T-cell (primary cell): ENCODE measurements around the gene PRKN. TPM values are rescaled to one million over a fixed set of nuclear protein-coding genes. Genes with fewer than 3 reads are reported as not detected.

ENCODE experiments used
- ATAC-seq, 4 experiments: fragments of 200-7000 bp in 3 of 4; fragments of 150-1000 bp in 1 of 4; cut with Tn5 transposase; replicated peaks in 1 of 4; 1 replicate in 3 of 4; 2 replicates in 1 of 4; pipeline ENCODE4 v1.10.0; 2021; ENCODE audit warnings: moderate library complexity in 3 of 4, mild to moderate bottlenecking in 2 of 4, moderate number of reproducible peaks in 1 of 4
- CTCF ChIA-PET, 2 donors: fragments of 300-600 bp; sonication (Branson Sonifier 250); formaldehyde crosslinking; loops; one replicate each; lab custom pipeline; 2022; ENCODE audit warnings: antibody characterized with exemption in 2 of 2; lab: Charles Lee
- POLR2A ChIA-PET, 2 donors: fragments of 300-600 bp; sonication (Branson Sonifier 250); formaldehyde crosslinking; loops; one replicate each; lab custom pipeline; 2022; ENCODE audit warnings: antibody characterized with exemption in 2 of 2; lab: Charles Lee
- DNase-seq, 35 experiments: peaks; one replicate each; pipeline versions ENCODE4 v3.0.0 to v3.0.0-alpha.2; 2013 to 2023
- H3K27ac ChIP-seq: one replicate; pipeline ENCODE4 v1.5.1; 2013; ENCODE audit warnings: low read length
- H3K27me3 ChIP-seq, 2 experiments: replicated peaks in 1 of 2; 1 replicate in 1 of 2; 2 replicates in 1 of 2; pipeline versions ENCODE4 v1.6.1 to v1.7.0; 2013; ENCODE audit warnings: low read length in 1 of 2, mixed read lengths in 1 of 2; ENCODE audit not compliant: control insufficient read depth in 2 of 2, insufficient read depth in 2 of 2; ENCODE audit errors: extremely low read depth in 1 of 2
- H3K36me3 ChIP-seq, 2 donors: 1 replicate in 1 of 2; 2 replicates in 1 of 2; pipeline versions ENCODE4 v1.6.1 to v1.7.0; 2013; ENCODE audit warnings: low read length in 1 of 2; ENCODE audit not compliant: control insufficient read depth in 2 of 2, insufficient read depth in 1 of 2; ENCODE audit errors: extremely low read depth in 1 of 2
- H3K4me1 ChIP-seq, 2 experiments: 1 replicate in 1 of 2; 2 replicates in 1 of 2; pipeline versions ENCODE4 v1.6.1 to v1.7.0; 2013; ENCODE audit warnings: low read length in 2 of 2, mixed read lengths in 1 of 2; ENCODE audit not compliant: insufficient read depth in 2 of 2, control insufficient read depth in 1 of 2; ENCODE audit errors: extremely low read depth in 1 of 2
- H3K4me3 ChIP-seq, 2 donors: 1 replicate in 1 of 2; 2 replicates in 1 of 2; pipeline versions ENCODE4 v1.5.1 to v1.7.0; 2013; ENCODE audit warnings: mild to moderate bottlenecking in 2 of 2, low read length in 1 of 2, moderate library complexity in 1 of 2; ENCODE audit not compliant: control insufficient read depth in 1 of 2; ENCODE audit errors: extremely low read depth in 1 of 2
- H3K9me3 ChIP-seq: 2 replicates; pipeline ENCODE4 v1.7.0; 2013
- H3K27ac Mint-ChIP-seq, 2 donors: one replicate each; pipeline ENCODE4 v1.8.0; 2020 to 2021; ENCODE audit warnings: mild to moderate bottlenecking in 2 of 2, mixed read lengths in 2 of 2
- H3K27me3 Mint-ChIP-seq, 2 donors: one replicate each; pipeline ENCODE4 v1.8.0; 2021 to 2022; ENCODE audit warnings: mixed read lengths in 2 of 2
- H3K36me3 Mint-ChIP-seq: one replicate; pipeline ENCODE4 v1.8.0; 2021; ENCODE audit warnings: mixed read lengths
- H3K4me1 Mint-ChIP-seq, 3 donors: one replicate each; pipeline ENCODE4 v1.8.0; 2020 to 2022; ENCODE audit warnings: mixed read lengths in 3 of 3, mild to moderate bottlenecking in 1 of 3
- H3K4me3 Mint-ChIP-seq, 3 donors: one replicate each; pipeline ENCODE4 v1.8.0; 2020 to 2022; ENCODE audit warnings: mild to moderate bottlenecking in 3 of 3, mixed read lengths in 3 of 3, moderate library complexity in 3 of 3
- H3K9me3 Mint-ChIP-seq, 3 donors: one replicate each; pipeline ENCODE4 v1.8.0; 2020 to 2022; ENCODE audit warnings: mixed read lengths in 3 of 3
- WGBS: methylation state at CpG from one replicate; pipeline ENCODE4 v1.1.5; 2013; ENCODE audit warnings: missing lambda C conversion rate; ENCODE audit not compliant: insufficient coverage; 5-methylcytosine and 5-hydroxymethylcytosine counted together
- total RNA-seq, 35 experiments: library from RNA in 6 of 35; stranded (reverse) in 6 of 35; fragments of 120-200 nt in 1 of 35; gene quantifications; one replicate each; pipeline versions ENCODE4 v1.2.1 to v1.2.4 and lab custom pipeline; 2013 to 2026

PRKN gene
- total RNA-seq, 5 donors from 2014 or later (not counting 1 experiment from before 2014, with no cell fraction given): 3.4 to 7.7 (median 6.1) TPM

DNA sequence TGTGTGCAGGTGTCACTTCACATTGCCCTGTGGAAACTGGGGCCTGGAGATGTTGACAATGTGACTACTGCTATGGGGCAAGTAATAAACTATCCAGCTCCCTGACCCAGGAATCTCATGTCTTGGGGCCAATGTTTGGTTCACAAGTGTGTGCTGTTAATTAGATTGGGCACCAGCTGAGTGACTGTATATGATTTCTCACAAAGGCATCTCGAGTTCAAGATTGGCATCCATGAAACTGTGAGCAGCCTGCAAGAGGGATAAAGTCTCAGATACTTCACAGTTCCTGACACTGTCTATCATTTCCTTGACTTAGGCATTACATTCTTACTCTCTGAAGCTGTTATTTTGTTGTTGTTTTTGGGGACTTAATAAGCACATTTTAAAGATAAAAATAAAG, 264.0 kb downstream of the PRKN start:
- H3K4me1 ChIP-seq: no peaks in the 10 kb centered on the region
- H3K4me3 ChIP-seq: no peak overlapping the region
- H3K4me3 Mint-ChIP-seq: no peak overlapping the region
- ATAC-seq (no peak), DNase-seq (no peak)
- H3K27me3 ChIP-seq: no peaks in the 10 kb centered on the region
- no peaks in the 10 kb centered on the region for H3K36me3 ChIP-seq
- H3K9me3 ChIP-seq: peaks cover 3% of the 10 kb centered on the region
- peaks cover 3 to 12% (median 3%) of the 10 kb centered on the region in 3 donors for H3K9me3 Mint-ChIP-seq
- H3K27ac ChIP-seq: no peak overlapping the region
- no peaks in the 10 kb centered on the region for H3K27me3 Mint-ChIP-seq
- no peaks in the 10 kb centered on the region for H3K36me3 Mint-ChIP-seq
- ChIA-PET POLR2A (no interaction called here), CTCF (no interaction called here)
- H3K27ac Mint-ChIP-seq: no peak overlapping the region
- WGBS: no CpG with 5 or more reads among the region's 1 CpG
- no peaks in the 10 kb centered on the region for H3K4me1 Mint-ChIP-seq

DNA sequence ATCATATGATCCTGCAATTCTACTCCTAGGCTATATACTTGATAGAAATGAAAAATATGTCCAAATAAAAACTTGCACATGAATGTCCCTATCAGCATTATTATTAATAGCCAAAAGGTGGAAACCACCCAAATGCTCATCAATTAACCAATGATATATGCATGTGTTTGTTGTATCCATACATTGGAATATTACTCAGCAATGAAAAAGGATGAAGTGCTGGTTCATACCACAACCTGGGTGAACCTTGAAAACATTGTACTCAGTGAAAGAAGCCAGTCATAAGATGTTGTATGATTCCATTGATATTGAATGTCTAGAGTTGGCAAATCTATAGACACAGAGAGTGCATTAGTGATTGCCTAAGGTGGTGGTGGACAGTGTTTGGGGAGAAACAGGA, 267.6 kb downstream of the PRKN start:
- Mint-ChIP-seq H3K27me3 (no peaks in the 10 kb centered on the region), H3K36me3 (no peaks in the 10 kb centered on the region), H3K4me1 (no peaks in the 10 kb centered on the region), H3K27ac (no peak overlapping the region), H3K4me3 (no peak overlapping the region), H3K9me3 (peaks cover 3 to 15% (median 3%) of the 10 kb centered on the region in 3 donors)
- H3K27ac ChIP-seq: no peak overlapping the region
- H3K4me1 ChIP-seq: no peaks in the 10 kb centered on the region
- no peak for ATAC-seq
- peaks cover 3% of the 10 kb centered on the region for H3K9me3 ChIP-seq
- ChIA-PET POLR2A (no interaction called here), CTCF (no interaction called here)
- no peak for DNase-seq
- no peaks in the 10 kb centered on the region for H3K27me3 ChIP-seq
- no peak overlapping the region for H3K4me3 ChIP-seq
- H3K36me3 ChIP-seq: no peaks in the 10 kb centered on the region

DNA sequence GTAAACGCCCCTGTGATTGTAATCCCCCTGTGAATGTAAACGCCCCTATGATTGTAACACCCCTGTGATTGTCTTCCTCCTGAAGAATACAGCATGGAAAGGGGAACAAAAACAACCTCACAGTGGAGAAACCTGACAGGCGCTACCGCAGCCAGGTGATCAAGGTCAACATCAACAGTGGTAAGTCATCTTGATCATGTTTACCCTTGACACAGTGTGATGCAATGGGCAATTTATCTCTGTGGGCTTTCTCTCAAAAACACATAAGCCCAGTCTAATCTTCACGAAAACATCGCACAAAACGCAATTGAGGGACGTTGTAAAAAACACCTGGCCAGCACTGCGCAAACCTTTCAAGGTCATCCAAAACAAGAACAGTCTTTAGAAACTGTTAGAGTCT, 277.2 kb downstream of the PRKN start:
- CTCF ChIA-PET: no interaction called here
- POLR2A ChIA-PET: no interaction called here
- DNase-seq: no peak
- Histone ChIP-seq H3K27me3 (no peaks in the 10 kb centered on the region), H3K9me3 (no peaks in the 10 kb centered on the region), H3K4me1 (no peaks in the 10 kb centered on the region), H3K4me3 (no peak overlapping the region), H3K27ac (no peak overlapping the region), H3K36me3 (no peaks in the 10 kb centered on the region)
- 61% methylated on average over 2 of the region's 9 CpGs for WGBS
- ATAC-seq: no peak
- peaks cover 0 to 3% (median 0%) of the 10 kb centered on the region in 3 donors for H3K9me3 Mint-ChIP-seq
- no peaks in the 10 kb centered on the region for H3K36me3 Mint-ChIP-seq
- H3K4me1 Mint-ChIP-seq: no peaks in the 10 kb centered on the region
- no peak overlapping the region for H3K4me3 Mint-ChIP-seq
- no peaks in the 10 kb centered on the region for H3K27me3 Mint-ChIP-seq
- no peak overlapping the region for H3K27ac Mint-ChIP-seq

DNA sequence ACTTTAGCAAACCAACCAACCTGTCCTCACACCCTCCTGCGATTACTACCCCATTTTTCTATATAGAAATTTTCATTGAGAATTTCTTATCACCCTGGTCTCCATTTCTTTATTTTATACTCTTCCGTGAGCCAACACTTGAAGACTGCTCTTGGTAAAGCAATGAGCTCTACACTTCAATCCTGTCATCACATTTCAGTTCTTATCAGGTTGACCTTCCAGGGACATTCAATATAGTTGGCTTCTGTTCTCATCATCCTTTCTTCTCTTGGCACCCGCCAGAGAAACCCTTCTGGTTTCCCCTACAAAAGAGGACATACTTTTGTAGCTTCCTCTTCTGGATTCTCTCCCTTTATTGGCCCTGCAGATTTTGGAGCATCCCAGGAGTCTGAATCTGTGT, 279.3 kb downstream of the PRKN start:
- no peak for DNase-seq
- no peaks in the 10 kb centered on the region for H3K4me1 Mint-ChIP-seq
- peaks cover 0 to 3% (median 0%) of the 10 kb centered on the region in 3 donors for H3K9me3 Mint-ChIP-seq
- no peaks in the 10 kb centered on the region for H3K27me3 Mint-ChIP-seq
- no peak overlapping the region for H3K27ac Mint-ChIP-seq
- H3K36me3 Mint-ChIP-seq: peaks cover 2% of the 10 kb centered on the region
- Histone ChIP-seq H3K27ac (no peak overlapping the region), H3K9me3 (no peaks in the 10 kb centered on the region), H3K4me3 (no peak overlapping the region), H3K27me3 (no peaks in the 10 kb centered on the region), H3K4me1 (no peaks in the 10 kb centered on the region), H3K36me3 (no peaks in the 10 kb centered on the region)
- H3K4me3 Mint-ChIP-seq: no peak overlapping the region
- ChIA-PET CTCF (no interaction called here), POLR2A (no interaction called here)
- no peak for ATAC-seq
- WGBS: 87% methylated on average over 3 of the region's 3 CpGs

DNA sequence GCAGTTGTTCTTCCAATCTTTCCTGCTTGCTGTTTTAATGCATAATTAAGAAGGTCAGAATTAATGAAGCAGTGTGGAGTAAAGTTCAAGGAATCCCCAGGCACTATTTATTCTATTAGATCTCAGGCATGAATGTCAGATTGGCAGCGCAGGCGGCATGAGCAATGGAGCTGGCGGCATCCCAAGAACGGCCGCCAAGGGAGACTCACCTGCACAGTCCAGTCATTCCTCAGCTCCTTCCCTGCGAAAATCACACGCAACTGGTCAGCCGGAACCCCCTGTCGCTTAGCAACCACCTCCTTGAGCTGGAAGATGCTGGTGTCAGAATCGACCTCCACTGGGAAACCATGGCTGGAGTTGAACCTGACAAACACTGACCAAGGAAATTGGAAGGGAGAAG, 284.5 kb downstream of the PRKN start:
- no peak for ATAC-seq
- POLR2A ChIA-PET: no interaction called here

DNA sequence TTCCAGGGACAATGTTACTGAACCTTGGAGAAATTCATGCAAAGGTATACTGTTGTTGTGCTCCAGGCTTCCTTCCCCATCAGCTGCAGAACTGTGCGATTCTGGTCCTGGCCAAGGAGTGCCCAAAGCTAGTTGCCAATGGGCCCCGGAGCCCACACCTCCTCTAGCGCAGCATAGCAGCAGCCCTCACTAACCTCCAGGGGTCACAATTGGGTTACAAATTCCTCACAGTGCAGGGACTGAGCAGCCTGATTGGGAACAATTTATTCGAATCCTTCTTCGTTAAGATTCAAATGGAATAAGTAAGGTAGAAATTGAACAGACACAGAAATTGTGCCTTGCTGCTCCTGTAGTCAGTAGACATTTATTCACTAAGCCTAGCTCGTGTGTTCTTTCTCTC, 284.9 kb downstream of the PRKN start:
- no peaks in the 10 kb centered on the region for H3K4me1 ChIP-seq
- DNase-seq (no peak), ATAC-seq (no peak)
- ChIA-PET CTCF (no interaction called here), POLR2A (no interaction called here)
- H3K4me3 ChIP-seq: no peak overlapping the region
- H3K27me3 ChIP-seq: no peaks in the 10 kb centered on the region
- no peaks in the 10 kb centered on the region for H3K4me1 Mint-ChIP-seq
- H3K27ac ChIP-seq: no peak overlapping the region
- no peak overlapping the region for H3K27ac Mint-ChIP-seq
- H3K36me3 ChIP-seq: no peaks in the 10 kb centered on the region
- H3K9me3 ChIP-seq: no peaks in the 10 kb centered on the region
- H3K36me3 Mint-ChIP-seq: peaks cover 35% of the 10 kb centered on the region
- H3K27me3 Mint-ChIP-seq: no peaks in the 10 kb centered on the region
- H3K4me3 Mint-ChIP-seq: no peak overlapping the region
- H3K9me3 Mint-ChIP-seq: peaks cover 8 to 29% (median 25%) of the 10 kb centered on the region in 3 donors
- 100% methylated on average over 3 of the region's 6 CpGs for WGBS

More for the DNA sequence above, 284.5 kb downstream of the PRKN start:
- CTCF ChIA-PET: no interaction called here
- H3K4me1 ChIP-seq: no peaks in the 10 kb centered on the region
- no peak overlapping the region for H3K4me3 ChIP-seq
- no peaks in the 10 kb centered on the region for H3K9me3 ChIP-seq
- Mint-ChIP-seq H3K4me3 (no peak overlapping the region), H3K27ac (no peak overlapping the region), H3K4me1 (no peaks in the 10 kb centered on the region), H3K9me3 (peaks cover 5 to 24% (median 21%) of the 10 kb centered on the region in 3 donors), H3K36me3 (peaks cover 33% of the 10 kb centered on the region), H3K27me3 (no peaks in the 10 kb centered on the region)
- H3K27ac ChIP-seq: no peak overlapping the region
- no peaks in the 10 kb centered on the region for H3K27me3 ChIP-seq
- no peaks in the 10 kb centered on the region for H3K36me3 ChIP-seq
- 100% methylated on average over 2 of the region's 10 CpGs for WGBS
- DNase-seq: no peak

DNA sequence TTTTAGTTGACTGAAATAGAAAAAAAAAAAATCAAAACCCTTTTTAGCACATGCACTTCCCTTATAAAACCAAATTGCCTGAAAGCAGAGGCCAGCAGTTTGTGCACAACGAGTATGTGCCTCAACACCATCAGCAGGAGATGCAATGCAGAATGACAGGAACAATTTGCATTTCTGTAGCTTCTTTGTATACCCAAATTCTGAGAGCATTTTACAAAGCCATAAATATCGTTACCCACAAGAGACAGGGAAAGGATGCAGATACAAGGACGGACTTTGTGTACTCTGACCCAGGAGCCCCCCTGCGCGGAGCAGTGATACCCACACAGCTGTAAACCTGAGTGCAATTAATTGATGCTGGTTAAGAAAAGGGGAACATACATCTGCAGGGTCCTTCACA, 285.6 kb downstream of the PRKN start:
- 83% methylated on average over 4 of the region's 5 CpGs for WGBS
- Histone ChIP-seq H3K4me3 (no peak overlapping the region), H3K36me3 (no peaks in the 10 kb centered on the region), H3K27me3 (no peaks in the 10 kb centered on the region), H3K9me3 (no peaks in the 10 kb centered on the region), H3K4me1 (no peaks in the 10 kb centered on the region), H3K27ac (no peak overlapping the region)
- Mint-ChIP-seq H3K27me3 (no peaks in the 10 kb centered on the region), H3K36me3 (peaks cover 35% of the 10 kb centered on the region), H3K4me1 (no peaks in the 10 kb centered on the region), H3K9me3 (peaks cover 8 to 30% (median 25%) of the 10 kb centered on the region in 3 donors), H3K27ac (no peak overlapping the region), H3K4me3 (no peak overlapping the region)
- ChIA-PET POLR2A (no interaction called here), CTCF (no interaction called here)
- DNase-seq (no peak), ATAC-seq (no peak)
